ENCODE data around the gene SLC16A1.

SLC16A1 gene

GRCh38 chr1:112878321-112878720 is 77.7 kb downstream of the SLC16A1 start:
- DNase-seq = no peak

GRCh38 chr1:112877750-112878149 is 78.2 kb downstream of the SLC16A1 start:
- DNase-seq = no peak

GRCh38 chr1:112876315-112876714 is 79.7 kb downstream of the SLC16A1 start:
- DNase-seq = no peak

- no peak for DNase-seq
These were observed 83.4 kb downstream of the SLC16A1 start for GRCh38 chr1:112872551-112872962.

GRCh38 chr1:112870887-112871646 is 84.9 kb downstream of the SLC16A1 start:
- no peak for DNase-seq

GRCh38 chr1:112869895-112870294 is 86.1 kb downstream of the SLC16A1 start:
- no peak for DNase-seq

- DNase-seq = no peak
These were observed 87.8 kb downstream of the SLC16A1 start for GRCh38 chr1:112868191-112868590.

GRCh38 chr1:112866981-112867380 is 89.0 kb downstream of the SLC16A1 start:
- DNase-seq = no peak

GRCh38 chr1:112866151-112866550 is 89.8 kb downstream of the SLC16A1 start:
- no peak for DNase-seq

GRCh38 chr1:112862753-112863426 is 93.1 kb downstream of the SLC16A1 start:
- no peak for DNase-seq

All from CD4-positive, alpha-beta T cell treated with Interferon gamma for 1 hour (primary cell).